ENCODE measurements around the gene RPL22L1. TPM values are rescaled to one million over a fixed set of nuclear protein-coding genes. Genes with fewer than 3 reads are reported as not detected.
"Not testable (repeated sequence)": the region's sequence is repeated elsewhere in the genome, so short reads cannot be mapped to it uniquely, and the experiment has no call there.

RPL22L1 gene
- total and polyA plus RNA-seq, 8 donors: 10.4 to 89.0 (median 35.4) TPM

DNA sequence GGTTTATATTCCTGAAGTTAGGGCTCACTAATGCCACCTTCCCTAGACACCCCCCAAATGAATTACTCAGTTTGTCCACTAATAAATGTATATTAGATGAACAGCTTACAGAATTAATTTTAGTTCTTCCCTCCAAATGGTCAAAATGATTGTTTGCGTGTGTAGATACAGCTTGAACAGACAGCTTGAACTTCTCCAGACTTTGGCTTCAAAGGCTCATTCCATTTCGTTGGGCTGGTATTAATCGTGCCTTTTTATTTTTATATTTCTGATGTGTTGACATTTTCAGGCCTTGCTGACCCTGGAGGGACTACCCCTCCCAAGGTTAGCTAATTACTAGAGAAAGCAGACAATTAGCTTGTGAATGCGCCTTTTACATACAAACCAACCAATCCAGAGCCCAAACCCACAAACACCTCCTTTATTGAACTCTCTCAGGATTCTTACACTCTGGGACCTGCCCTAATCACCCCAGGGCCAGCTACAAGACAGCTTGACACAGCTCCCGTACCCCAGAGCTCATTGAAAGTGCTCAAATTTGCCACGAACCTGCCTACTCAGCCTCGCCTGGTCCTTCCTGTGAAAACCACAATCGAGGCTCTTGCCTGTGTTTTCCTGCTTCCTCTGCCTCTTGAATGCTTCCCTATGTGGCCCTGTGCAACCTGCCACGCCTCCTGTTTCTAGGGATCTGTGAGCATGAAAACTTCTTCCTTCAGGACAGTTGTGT, 40.3 kb downstream of the RPL22L1 start:
- DNase-seq: no peak
- no peak overlapping the region for H3K4me3 ChIP-seq
- H3K4me1 ChIP-seq: no peaks in the 10 kb centered on the region
- no peak overlapping the region for H3K27ac ChIP-seq
- no peaks in the 10 kb centered on the region for H3K9me3 ChIP-seq
- intact Hi-C loops (cut with DNase I): no loop called here
- H3K27me3 ChIP-seq: no peaks in the 10 kb centered on the region
- FAIRE-seq: no peak
- H3K36me3 ChIP-seq: no peaks in the 10 kb centered on the region
- WGBS, 2 donors: 71 to 72% methylated on average over 9 of the region's 9 CpGs
- no peak for ATAC-seq
- TF ChIP-seq, protein P1, sequence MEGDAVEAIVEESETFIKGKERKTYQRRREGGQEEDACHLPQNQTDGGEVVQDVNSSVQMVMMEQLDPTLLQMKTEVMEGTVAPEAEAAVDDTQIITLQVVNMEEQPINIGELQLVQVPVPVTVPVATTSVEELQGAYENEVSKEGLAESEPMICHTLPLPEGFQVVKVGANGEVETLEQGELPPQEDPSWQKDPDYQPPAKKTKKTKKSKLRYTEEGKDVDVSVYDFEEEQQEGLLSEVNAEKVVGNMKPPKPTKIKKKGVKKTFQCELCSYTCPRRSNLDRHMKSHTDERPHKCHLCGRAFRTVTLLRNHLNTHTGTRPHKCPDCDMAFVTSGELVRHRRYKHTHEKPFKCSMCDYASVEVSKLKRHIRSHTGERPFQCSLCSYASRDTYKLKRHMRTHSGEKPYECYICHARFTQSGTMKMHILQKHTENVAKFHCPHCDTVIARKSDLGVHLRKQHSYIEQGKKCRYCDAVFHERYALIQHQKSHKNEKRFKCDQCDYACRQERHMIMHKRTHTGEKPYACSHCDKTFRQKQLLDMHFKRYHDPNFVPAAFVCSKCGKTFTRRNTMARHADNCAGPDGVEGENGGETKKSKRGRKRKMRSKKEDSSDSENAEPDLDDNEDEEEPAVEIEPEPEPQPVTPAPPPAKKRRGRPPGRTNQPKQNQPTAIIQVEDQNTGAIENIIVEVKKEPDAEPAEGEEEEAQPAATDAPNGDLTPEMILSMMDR (IDR thresholded peaks at IDR 0.05): no peak

DNA sequence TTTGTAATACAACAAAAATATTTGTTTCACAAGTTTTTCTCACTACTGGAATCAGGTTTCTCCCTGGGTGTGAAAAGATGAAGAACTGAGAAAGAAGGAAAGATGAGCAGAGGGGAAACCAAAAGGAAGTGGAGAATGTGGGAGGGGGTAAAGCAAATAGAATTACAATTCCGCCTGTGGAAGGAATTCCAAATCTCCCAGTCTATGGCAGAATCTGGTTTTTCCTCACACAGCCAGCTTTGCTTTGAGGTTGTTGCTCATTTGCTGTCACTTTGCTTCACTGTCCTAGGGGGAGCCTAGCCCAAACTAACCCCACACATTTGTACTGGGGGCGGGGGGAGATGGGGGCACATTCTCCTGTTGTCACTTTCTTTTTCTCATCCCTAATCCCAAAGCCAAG, 43.9 kb downstream of the RPL22L1 start:
- H3K9me3 ChIP-seq: no peaks in the 10 kb centered on the region
- no peak overlapping the region for H3K27ac ChIP-seq
- H3K36me3 ChIP-seq: no peaks in the 10 kb centered on the region
- no peaks in the 10 kb centered on the region for H3K4me1 ChIP-seq
- FAIRE-seq (no peak), ATAC-seq (no peak), DNase-seq (no peak)
- TF ChIP-seq, protein P1 (IDR thresholded peaks at IDR 0.05): no peak
- no peak overlapping the region for H3K4me3 ChIP-seq
- WGBS, 2 donors: 46 to 50% methylated on average over 2 of the region's 2 CpGs
- no peaks in the 10 kb centered on the region for H3K27me3 ChIP-seq
- intact Hi-C loops (cut with DNase I): no loop called here

DNA sequence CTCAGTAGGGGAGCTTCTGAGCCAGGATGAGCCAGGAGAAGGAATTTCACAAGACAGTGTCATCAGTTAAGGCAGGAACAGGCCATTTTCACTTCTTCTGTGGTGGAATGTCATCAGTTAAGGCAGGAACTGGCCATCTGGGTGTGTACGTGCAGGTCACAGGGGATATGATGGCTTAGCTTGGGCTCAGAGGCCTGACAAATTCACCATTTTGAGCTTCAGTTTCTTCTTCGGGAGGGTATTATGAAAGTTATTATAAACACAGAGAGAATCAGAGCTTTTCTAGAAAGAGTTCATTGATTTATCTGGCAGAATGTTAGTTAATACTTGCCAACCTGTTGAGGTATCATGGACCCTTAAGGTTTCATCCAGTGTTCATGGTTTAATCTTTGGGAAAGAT, 46.4 kb downstream of the RPL22L1 start:
- H3K27ac ChIP-seq; H3K4me1 ChIP-seq; intact Hi-C loops (cut with DNase I); H3K36me3 ChIP-seq; FAIRE-seq; H3K9me3 ChIP-seq; H3K4me3 ChIP-seq; DNase-seq; H3K27me3 ChIP-seq; ATAC-seq: not testable (repeated sequence)
- WGBS, 2 donors: 82 to 83% methylated on average over 2 of the region's 2 CpGs

DNA sequence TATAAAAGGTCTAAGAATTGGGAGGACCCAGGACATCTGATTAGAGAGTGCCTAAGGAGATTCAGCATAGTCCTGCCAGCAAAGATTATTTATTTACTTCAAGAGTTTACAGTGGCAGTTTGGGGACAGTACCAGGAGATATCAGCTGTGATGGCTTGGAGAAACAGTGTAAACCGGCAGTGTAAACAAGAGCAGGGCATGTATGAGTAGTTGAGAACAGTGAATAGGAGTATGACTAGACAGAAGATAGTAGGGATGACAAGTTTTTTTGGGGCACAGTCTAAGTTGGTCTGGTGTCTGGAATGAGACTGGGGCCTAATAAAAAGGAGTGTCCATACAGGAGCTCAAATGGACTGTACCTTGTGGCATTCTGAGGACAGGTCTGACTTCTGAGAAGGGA, 51.7 kb downstream of the RPL22L1 start:
- not testable (repeated sequence) for ATAC-seq, H3K36me3 ChIP-seq, H3K27me3 ChIP-seq, H3K4me1 ChIP-seq, FAIRE-seq, H3K4me3 ChIP-seq, H3K9me3 ChIP-seq, DNase-seq, H3K27ac ChIP-seq
- intact Hi-C loops (cut with DNase I): loop anchor here in 1 of 3 donors (10.0 kb wide), 1 partner anchor 404 kb away; the partner anchor contains the start of gene CLDN11
- WGBS, 2 donors: 85% methylated on average over 1 of the region's 1 CpG; no CpG with 5 or more reads in 1 of the 2 donors

DNA sequence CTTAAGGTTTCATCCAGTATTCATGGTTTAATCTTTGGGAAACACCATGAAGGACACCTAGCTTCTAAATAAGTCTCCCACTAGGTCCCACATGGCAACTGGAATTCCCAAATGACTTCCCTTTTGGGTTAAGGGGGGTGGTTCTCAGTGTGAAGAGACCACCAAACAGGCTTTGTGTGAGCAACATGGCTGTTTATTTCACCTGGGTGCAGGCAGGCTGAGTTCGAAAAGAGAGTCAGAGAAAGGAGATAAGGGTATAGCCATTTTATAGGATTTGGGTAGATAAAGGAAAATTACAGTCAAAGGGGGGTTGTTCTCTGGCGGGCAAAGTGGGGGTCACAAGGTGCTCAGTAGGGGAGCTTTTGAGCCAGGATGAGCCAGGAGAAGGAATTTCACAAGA, 52.5 kb downstream of the RPL22L1 start:
- H3K4me3 ChIP-seq, H3K27me3 ChIP-seq, FAIRE-seq, ATAC-seq, H3K36me3 ChIP-seq, H3K9me3 ChIP-seq, DNase-seq, H3K4me1 ChIP-seq, H3K27ac ChIP-seq: not testable (repeated sequence)
- 78 to 83% methylated on average over 2 of the region's 2 CpGs for WGBS, 2 donors
- intact Hi-C loops (cut with DNase I): loop anchor here in 1 of 3 donors (10.0 kb wide), 1 partner anchor 403 kb away; the partner anchor contains the start of gene CLDN11

DNA sequence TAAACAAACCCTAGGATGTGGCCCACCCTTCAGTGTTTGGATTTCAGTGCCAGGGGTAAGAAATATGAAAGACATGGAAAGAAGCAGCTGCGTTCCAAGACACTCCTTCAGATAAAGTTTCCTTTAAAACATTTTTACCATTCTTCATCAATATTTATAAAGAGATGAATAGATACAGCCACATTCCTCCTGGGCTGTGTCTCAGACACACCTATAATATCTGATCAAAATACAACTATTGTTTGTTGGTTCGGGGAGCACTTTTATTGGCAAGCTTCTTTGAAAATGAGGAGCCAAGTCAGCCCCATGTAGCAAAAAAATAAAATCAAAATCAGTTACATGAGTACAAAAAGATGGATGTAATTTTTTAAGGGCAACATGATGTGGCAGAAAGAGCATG, 53.2 kb downstream of the RPL22L1 start:
- intact Hi-C loops (cut with DNase I): loop anchor here in 1 of 3 donors (10.0 kb wide), 1 partner anchor 402 kb away; the partner anchor contains the start of gene CLDN11
- Histone ChIP-seq H3K9me3 (no peaks in the 10 kb centered on the region), H3K27ac (no peak overlapping the region), H3K4me1 (peaks cover 0 to 10% (median 0%) of the 10 kb centered on the region in 3 donors), H3K27me3 (no peaks in the 10 kb centered on the region), H3K4me3 (no peak overlapping the region), H3K36me3 (no peaks in the 10 kb centered on the region)
- DNase-seq (no peak), FAIRE-seq (no peak), ATAC-seq (no peak)
- 85 to 93% methylated on average over 2 of the region's 2 CpGs for WGBS, 2 donors
- TF ChIP-seq, protein P1 (IDR thresholded peaks at IDR 0.05): no peak
